ENCODE data around the gene NEK6.

The NEK6 gene

GRCh38 chr9:124216474-124217176 lies 41.1 kb upstream of the NEK6 start:
- Histone ChIP-seq H3K9ac (ENCODE audit: low read depth, low read length) (no peak overlapping the region), H3K4me1 (ENCODE audit: insufficient read depth, low read length) (no peaks in the 10 kb centered on the region), H3K27me3 (ENCODE audit: insufficient read depth, low read length) (no peaks in the 10 kb centered on the region), H3K4me3 (ENCODE audit: low read length) (no peak overlapping the region), H3K36me3 (ENCODE audit: insufficient read depth, low read depth, low read length) (no peaks in the 10 kb centered on the region), H3K9me3 (ENCODE audit: insufficient read depth, low read depth, low read length) (no peaks in the 10 kb centered on the region), H3K27ac (ENCODE audit: low read length) (no peak overlapping the region)

- Histone ChIP-seq H3K4me3 (ENCODE audit: low read length) (no peak overlapping the region), H3K36me3 (ENCODE audit: insufficient read depth, low read depth, low read length) (no peaks in the 10 kb centered on the region), H3K27me3 (ENCODE audit: insufficient read depth, low read length) (no peaks in the 10 kb centered on the region), H3K9ac (ENCODE audit: low read depth, low read length) (no peak overlapping the region), H3K4me1 (ENCODE audit: insufficient read depth, low read length) (no peaks in the 10 kb centered on the region), H3K27ac (ENCODE audit: low read length) (no peak overlapping the region), H3K9me3 (ENCODE audit: insufficient read depth, low read depth, low read length) (no peaks in the 10 kb centered on the region)
These were observed 39.8 kb upstream of the NEK6 start for GRCh38 chr9:124217836-124218437.

- H3K9me3 ChIP-seq (ENCODE audit: insufficient read depth, low read depth, low read length), result no peaks in the 10 kb centered on the region
- no peak overlapping the region for H3K27ac ChIP-seq (ENCODE audit: low read length)
- no peak overlapping the region for H3K4me3 ChIP-seq (ENCODE audit: low read length)
- no peak overlapping the region for H3K9ac ChIP-seq (ENCODE audit: low read depth, low read length)
- H3K4me1 ChIP-seq (ENCODE audit: insufficient read depth, low read length), result no peaks in the 10 kb centered on the region
- H3K36me3 ChIP-seq (ENCODE audit: insufficient read depth, low read depth, low read length), result no peaks in the 10 kb centered on the region
- H3K27me3 ChIP-seq (ENCODE audit: insufficient read depth, low read length), result no peaks in the 10 kb centered on the region
These were observed 39.2 kb upstream of the NEK6 start for GRCh38 chr9:124218438-124218982.

DNA sequence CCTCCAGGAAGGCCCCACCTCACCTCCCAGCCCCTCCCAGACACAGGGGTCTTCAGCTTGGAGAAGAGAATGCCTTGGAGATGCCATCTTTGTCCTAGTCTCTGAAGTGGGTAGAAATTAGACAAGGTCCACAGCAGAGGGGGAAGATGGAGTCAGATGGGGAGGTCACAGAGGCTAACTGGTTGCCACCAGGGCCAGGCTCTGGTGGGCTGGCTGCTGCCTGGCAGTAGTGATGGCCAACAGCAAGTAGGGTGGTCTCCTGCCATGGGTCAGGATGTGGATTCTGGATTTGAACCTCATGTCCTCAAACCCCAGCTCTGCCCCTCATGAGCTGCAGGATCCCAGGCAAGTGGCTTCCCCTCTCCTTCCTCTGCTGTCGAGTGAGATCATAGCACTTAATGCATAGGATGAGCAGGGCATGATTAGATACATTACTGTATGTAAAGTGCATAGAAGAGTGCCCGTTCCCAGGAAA lies 38.7 kb upstream of the NEK6 start:
- Histone ChIP-seq H3K36me3 (ENCODE audit: insufficient read depth, low read depth, low read length) (no peaks in the 10 kb centered on the region), H3K27me3 (ENCODE audit: insufficient read depth, low read length) (no peaks in the 10 kb centered on the region), H3K4me3 (ENCODE audit: low read length) (no peak overlapping the region), H3K9ac (ENCODE audit: low read depth, low read length) (no peak overlapping the region), H3K4me1 (ENCODE audit: insufficient read depth, low read length) (no peaks in the 10 kb centered on the region), H3K27ac (ENCODE audit: low read length) (no peak overlapping the region), H3K9me3 (ENCODE audit: insufficient read depth, low read depth, low read length) (no peaks in the 10 kb centered on the region)

DNA sequence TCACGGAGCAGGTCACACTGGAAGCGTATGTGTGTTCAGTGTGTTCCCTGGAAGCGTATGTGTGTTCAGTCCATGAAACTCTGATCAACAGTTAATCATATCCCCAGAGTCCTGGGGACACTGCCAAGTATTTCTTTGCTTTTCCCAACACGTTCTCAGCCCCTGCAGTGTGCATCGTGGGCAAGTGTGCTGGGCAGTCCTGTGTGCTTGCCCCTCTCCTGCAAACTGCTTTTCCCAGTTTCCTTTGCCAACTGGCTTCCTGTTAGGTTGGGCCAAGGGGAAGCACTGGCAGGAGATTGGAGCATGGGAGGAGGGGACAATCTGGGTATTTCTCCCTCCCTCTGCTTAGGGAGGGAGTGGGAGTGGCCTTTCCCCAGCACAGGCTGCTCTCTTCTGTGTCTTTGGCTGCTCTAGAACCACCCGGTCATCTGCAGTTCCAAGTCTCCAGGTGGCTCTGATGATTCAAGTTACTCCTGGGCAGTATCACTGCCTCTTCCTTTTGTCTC lies 36.8 kb upstream of the NEK6 start:
- Histone ChIP-seq H3K4me1 (ENCODE audit: insufficient read depth, low read length) (no peaks in the 10 kb centered on the region), H3K27ac (ENCODE audit: low read length) (no peak overlapping the region), H3K9ac (ENCODE audit: low read depth, low read length) (no peak overlapping the region), H3K9me3 (ENCODE audit: insufficient read depth, low read depth, low read length) (no peaks in the 10 kb centered on the region), H3K4me3 (ENCODE audit: low read length) (no peak overlapping the region), H3K27me3 (ENCODE audit: insufficient read depth, low read length) (no peaks in the 10 kb centered on the region), H3K36me3 (ENCODE audit: insufficient read depth, low read depth, low read length) (no peaks in the 10 kb centered on the region)

DNA sequence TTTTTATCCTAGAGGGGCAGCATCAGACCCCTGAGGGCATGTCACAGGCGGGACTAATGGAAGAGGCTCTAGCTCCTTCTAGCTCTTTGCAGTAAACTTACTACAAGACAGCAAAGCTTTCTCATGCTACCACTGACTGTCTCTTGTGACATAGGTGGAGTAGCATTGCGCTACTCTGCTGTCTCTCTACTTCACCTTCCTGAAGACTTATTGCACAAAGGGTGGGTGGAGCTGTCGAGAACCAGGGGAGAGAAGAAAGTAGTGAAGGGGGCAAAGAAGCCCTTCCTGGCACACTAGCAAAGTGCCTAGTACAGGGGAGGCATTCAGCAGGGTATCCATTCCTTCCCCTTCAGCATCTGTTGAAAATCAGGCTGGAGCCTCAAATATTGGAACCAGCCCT lies 36.1 kb upstream of the NEK6 start:
- Histone ChIP-seq H3K36me3 (ENCODE audit: insufficient read depth, low read depth, low read length) (no peaks in the 10 kb centered on the region), H3K4me1 (ENCODE audit: insufficient read depth, low read length) (no peaks in the 10 kb centered on the region), H3K27me3 (ENCODE audit: insufficient read depth, low read length) (no peaks in the 10 kb centered on the region), H3K27ac (ENCODE audit: low read length) (no peak overlapping the region), H3K4me3 (ENCODE audit: low read length) (no peak overlapping the region), H3K9ac (ENCODE audit: low read depth, low read length) (no peak overlapping the region), H3K9me3 (ENCODE audit: insufficient read depth, low read depth, low read length) (no peaks in the 10 kb centered on the region)

DNA sequence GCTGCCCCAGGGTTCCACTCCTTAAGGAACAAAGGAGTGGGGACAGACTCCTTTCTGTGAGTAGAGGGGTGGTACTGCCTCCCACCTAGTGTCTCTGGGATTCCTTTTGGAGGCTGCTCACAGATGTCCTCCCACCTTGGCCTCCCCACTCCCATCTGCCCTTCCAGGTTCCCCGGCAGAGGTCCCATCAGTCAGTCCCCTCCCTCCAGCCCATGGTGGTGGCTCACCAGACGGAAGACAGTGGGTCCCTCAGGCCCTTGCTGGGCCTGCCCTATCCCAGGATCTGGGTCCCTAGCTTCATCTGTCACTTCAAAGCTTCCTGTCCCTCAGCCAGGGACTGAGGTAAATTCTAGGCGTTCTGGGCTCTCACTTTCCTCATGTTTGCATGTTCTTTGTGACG lies 35.6 kb upstream of the NEK6 start:
- H3K4me1 ChIP-seq (ENCODE audit: insufficient read depth, low read length), result no peaks in the 10 kb centered on the region
- no peak overlapping the region for H3K27ac ChIP-seq (ENCODE audit: low read length)
- no peaks in the 10 kb centered on the region for H3K9me3 ChIP-seq (ENCODE audit: insufficient read depth, low read depth, low read length)
- H3K9ac ChIP-seq (ENCODE audit: low read depth, low read length), result no peak overlapping the region
- H3K27me3 ChIP-seq (ENCODE audit: insufficient read depth, low read length), result no peaks in the 10 kb centered on the region
- no peaks in the 10 kb centered on the region for H3K36me3 ChIP-seq (ENCODE audit: insufficient read depth, low read depth, low read length)
- no peak overlapping the region for H3K4me3 ChIP-seq (ENCODE audit: low read length)

DNA sequence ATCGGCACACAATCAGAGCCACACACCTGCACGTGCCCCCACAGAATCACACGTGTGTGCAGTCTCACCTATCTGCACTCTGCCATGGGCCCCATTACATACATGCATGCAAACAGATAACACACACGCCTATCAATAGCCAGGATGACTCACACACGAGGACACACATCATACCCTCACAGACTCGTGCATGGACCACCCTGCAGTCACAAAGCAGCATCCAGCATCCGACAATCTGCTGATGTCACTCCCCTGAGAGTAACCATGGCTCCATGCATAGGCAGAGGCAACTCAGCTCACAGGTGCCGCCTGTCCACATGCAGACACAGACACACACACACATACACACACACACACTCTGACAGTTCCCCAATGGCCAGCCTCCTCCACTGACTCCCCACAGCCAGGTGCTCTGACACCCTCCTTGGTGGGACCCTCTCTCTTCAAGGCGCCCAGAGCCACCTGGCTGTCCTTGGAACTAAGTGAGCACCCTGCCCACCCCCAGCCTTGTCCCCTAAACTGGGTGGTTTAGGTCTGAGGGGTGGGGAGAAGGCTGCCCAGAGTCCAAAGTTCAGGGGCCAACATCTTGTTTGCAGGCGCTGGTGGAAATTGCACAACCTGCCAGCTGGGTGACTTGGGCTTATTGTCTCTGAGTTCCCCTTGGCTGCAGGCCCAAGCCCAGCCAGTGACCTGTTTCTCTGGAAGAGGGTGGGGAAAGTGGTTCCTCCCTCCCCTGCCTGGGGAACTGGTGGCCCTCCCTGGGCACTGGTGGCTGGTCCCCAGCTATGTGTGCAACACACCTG lies 34.6 kb upstream of the NEK6 start:
- H3K27ac ChIP-seq (ENCODE audit: low read length), result no peak overlapping the region
- no peak overlapping the region for H3K4me3 ChIP-seq (ENCODE audit: low read length)
- no peaks in the 10 kb centered on the region for H3K4me1 ChIP-seq (ENCODE audit: insufficient read depth, low read length)

GRCh38 chr9:124225945-124226344 lies 31.8 kb upstream of the NEK6 start:
- H3K27me3 ChIP-seq (ENCODE audit: insufficient read depth, low read length), result no peaks in the 10 kb centered on the region
- H3K4me3 ChIP-seq (ENCODE audit: low read length), result no peak overlapping the region
- no peak overlapping the region for H3K27ac ChIP-seq (ENCODE audit: low read length)
- no peak overlapping the region for H3K9ac ChIP-seq (ENCODE audit: low read depth, low read length)
- no peaks in the 10 kb centered on the region for H3K9me3 ChIP-seq (ENCODE audit: insufficient read depth, low read depth, low read length)
- no peaks in the 10 kb centered on the region for H3K36me3 ChIP-seq (ENCODE audit: insufficient read depth, low read depth, low read length)
- H3K4me1 ChIP-seq (ENCODE audit: insufficient read depth, low read length), result no peaks in the 10 kb centered on the region

More for the DNA sequence above, 34.6 kb upstream of the NEK6 start:
- no peaks in the 10 kb centered on the region for H3K9me3 ChIP-seq (ENCODE audit: insufficient read depth, low read depth, low read length)
- no peaks in the 10 kb centered on the region for H3K36me3 ChIP-seq (ENCODE audit: insufficient read depth, low read depth, low read length)
- H3K9ac ChIP-seq (ENCODE audit: low read depth, low read length), result no peak overlapping the region
- no peaks in the 10 kb centered on the region for H3K27me3 ChIP-seq (ENCODE audit: insufficient read depth, low read length)

DNA sequence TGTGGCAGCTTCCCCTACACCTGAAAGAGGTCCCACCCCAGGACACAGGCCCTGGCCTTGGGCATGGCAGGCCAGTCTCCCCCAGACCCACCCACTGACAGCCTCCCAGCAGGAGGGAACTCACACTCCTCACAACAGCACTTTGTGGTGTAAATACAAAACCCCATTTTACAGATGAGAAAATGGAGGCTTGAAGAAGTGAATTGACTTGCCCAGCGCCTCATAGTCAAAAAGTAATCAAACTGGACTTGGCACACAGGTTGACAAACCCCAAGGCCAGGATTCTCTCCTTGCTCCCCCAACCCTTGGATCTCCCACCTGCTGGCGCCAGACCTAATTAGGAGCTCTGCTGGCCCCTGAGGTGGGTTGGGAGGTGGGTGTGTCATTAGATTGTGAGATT lies 29.2 kb upstream of the NEK6 start:
- H3K4me1 ChIP-seq (ENCODE audit: insufficient read depth, low read length), result no peaks in the 10 kb centered on the region
- no peak overlapping the region for H3K9ac ChIP-seq (ENCODE audit: low read depth, low read length)
- H3K4me3 ChIP-seq (ENCODE audit: low read length), result no peak overlapping the region
- H3K9me3 ChIP-seq (ENCODE audit: insufficient read depth, low read depth, low read length), result no peaks in the 10 kb centered on the region
- no peaks in the 10 kb centered on the region for H3K36me3 ChIP-seq (ENCODE audit: insufficient read depth, low read depth, low read length)
- no peak overlapping the region for H3K27ac ChIP-seq (ENCODE audit: low read length)
- H3K27me3 ChIP-seq (ENCODE audit: insufficient read depth, low read length), result no peaks in the 10 kb centered on the region

DNA sequence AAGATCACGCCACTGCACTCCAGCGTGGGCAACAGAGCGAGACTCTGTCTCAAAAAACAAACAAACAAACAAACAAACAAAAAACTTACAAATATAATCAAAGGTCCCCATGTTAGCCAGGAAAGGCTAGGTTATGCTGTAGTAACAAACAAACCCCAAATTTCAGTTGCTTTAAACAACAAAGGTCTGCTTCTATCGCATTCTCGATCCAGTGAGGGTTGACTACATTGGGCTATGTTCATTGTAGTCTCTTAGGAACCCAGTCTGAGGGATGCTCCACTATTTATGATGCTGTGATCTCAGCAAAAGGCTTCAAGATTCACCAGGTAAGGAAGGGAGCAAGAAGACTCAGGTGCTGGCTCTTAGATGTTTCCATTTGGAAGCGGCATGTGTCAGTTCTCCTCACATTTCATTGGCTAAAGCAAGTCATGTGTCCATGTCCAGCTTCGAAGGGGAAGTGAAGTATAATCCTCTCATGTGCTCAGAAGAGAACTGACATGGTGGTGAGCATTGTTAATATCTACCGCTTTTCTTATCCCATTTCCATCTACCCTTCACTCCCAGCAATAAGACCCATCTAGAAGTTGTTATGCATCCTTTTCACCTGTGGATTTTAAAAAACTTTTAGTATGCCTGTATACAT lies 26.5 kb upstream of the NEK6 start:
- H3K27ac ChIP-seq (ENCODE audit: low read length), result no peak overlapping the region
- H3K27me3 ChIP-seq (ENCODE audit: insufficient read depth, low read length), result no peaks in the 10 kb centered on the region
- no peak overlapping the region for H3K9ac ChIP-seq (ENCODE audit: low read depth, low read length)
- no peaks in the 10 kb centered on the region for H3K36me3 ChIP-seq (ENCODE audit: insufficient read depth, low read depth, low read length)
- H3K4me3 ChIP-seq (ENCODE audit: low read length), result no peak overlapping the region
- no peaks in the 10 kb centered on the region for H3K4me1 ChIP-seq (ENCODE audit: insufficient read depth, low read length)
- H3K9me3 ChIP-seq (ENCODE audit: insufficient read depth, low read depth, low read length), result no peaks in the 10 kb centered on the region
